SK-N-SH treated with all-trans-retinoic acid at 6 μM for 48 hours (cell line): ENCODE measurements around the gene PCLO.

Experiments
- ARNTL ChIP-seq: fragments of 450-650 bp; formaldehyde crosslinking; IDR thresholded peaks from 2 replicates; pipeline ENCODE4 v1.5.0; 2020; ENCODE audit warnings: low read depth, mild to moderate bottlenecking, moderate library complexity, borderline replicate concordance
- CREB5 ChIP-seq: fragments of 250-450 bp; sonication (Bioruptor Pico); IDR thresholded peaks from 2 replicates; pipeline ENCODE4 v1.5.1; 2020; ENCODE audit warnings: low read depth, mild to moderate bottlenecking, moderate library complexity
- CSDC2 ChIP-seq: fragments of 250-450 bp; sonication (Bioruptor Pico); IDR thresholded peaks from 2 replicates; pipeline ENCODE4 v1.5.0; 2020; ENCODE audit warnings: mild to moderate bottlenecking, moderate library complexity
- CSRNP3 ChIP-seq: fragments of 250-450 bp; sonication (Bioruptor Pico); IDR thresholded peaks from 2 replicates; pipeline ENCODE4 v1.5.1; 2021; ENCODE audit warnings: mild to moderate bottlenecking, moderate library complexity
- ZNF565 ChIP-seq: fragments of 450-650 bp; formaldehyde crosslinking; conservative IDR thresholded peaks from 2 replicates; pipeline ENCODE4 v1.5.0; 2020; ENCODE audit warnings: low read depth, mild to moderate bottlenecking, moderate library complexity
- TF ChIP-seq, protein P1 (sequence below): fragments of 250-450 bp; sonication (Bioruptor Pico); IDR thresholded peaks from 2 replicates; pipeline ENCODE4 v1.8.0; 2020; ENCODE audit warnings: mild to moderate bottlenecking, moderate library complexity, borderline replicate concordance

DNA sequence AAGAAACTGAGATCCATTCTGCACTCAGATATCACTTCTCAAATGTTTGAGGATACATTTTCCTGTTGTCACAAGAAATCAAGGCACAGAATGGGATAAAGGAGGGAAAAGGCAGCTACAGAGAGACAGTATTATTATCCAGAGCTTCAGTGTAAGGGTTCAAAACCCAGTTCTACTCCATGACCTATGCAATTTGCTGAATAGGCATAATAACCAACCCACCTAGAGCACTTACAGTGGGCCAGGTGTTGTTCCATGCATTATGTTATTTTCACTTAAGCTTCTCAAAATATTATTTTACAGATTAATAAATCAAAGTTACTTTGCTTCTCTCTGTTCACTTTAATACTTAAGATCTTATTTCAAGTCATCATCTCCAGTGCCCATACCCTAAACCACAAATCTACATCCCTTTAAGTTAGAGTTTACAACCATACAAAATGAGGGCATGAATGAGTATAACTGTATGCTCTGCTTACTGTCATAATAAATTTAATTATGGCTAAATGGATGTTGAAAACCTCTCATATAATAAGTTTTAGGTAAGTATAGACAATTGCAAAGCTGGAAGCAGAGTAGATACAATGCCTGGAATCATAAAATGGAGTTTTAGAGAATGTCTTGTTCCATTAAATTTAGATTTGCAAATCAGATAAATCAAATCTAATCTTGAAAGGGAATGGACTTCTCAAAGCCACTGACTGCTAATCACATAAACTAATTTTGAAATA lies 28.1 kb upstream of the PCLO start:
- no peak for TF ChIP-seq ZNF565 (CRISPR knock-in tag)
- TF ChIP-seq CSRNP3 (CRISPR knock-in tag), result no peak
- TF ChIP-seq, protein P1, sequence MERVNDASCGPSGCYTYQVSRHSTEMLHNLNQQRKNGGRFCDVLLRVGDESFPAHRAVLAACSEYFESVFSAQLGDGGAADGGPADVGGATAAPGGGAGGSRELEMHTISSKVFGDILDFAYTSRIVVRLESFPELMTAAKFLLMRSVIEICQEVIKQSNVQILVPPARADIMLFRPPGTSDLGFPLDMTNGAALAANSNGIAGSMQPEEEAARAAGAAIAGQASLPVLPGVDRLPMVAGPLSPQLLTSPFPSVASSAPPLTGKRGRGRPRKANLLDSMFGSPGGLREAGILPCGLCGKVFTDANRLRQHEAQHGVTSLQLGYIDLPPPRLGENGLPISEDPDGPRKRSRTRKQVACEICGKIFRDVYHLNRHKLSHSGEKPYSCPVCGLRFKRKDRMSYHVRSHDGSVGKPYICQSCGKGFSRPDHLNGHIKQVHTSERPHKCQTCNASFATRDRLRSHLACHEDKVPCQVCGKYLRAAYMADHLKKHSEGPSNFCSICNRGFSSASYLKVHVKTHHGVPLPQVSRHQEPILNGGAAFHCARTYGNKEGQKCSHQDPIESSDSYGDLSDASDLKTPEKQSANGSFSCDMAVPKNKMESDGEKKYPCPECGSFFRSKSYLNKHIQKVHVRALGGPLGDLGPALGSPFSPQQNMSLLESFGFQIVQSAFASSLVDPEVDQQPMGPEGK (CRISPR knock-in tag), result no peak
- no peak for TF ChIP-seq CREB5
- no peak for TF ChIP-seq ARNTL
- no peak for TF ChIP-seq CSDC2 (CRISPR knock-in tag)
